NCI-H1417 (cell line): ENCODE results near the gene MIA3.
"Not testable (repeated sequence)": the region's sequence is repeated elsewhere in the genome, so short reads cannot be mapped to it uniquely, and the experiment has no call there.

Source experiments
- DNase-seq, 3 experiments: peaks; one replicate each; lab custom pipeline; 2025; lab: John Stamatoyannopoulos, UW

Gene MIA3

GRCh38 chr1:222618001-222618879, at the start of gene MIA3:
Gene MIA3, plus strand, starts transcription at chr1:222618097. Its CDS starts 14 bp downstream, at chr1:222618111.
- peak; percentile 58 to 88 (median 73) for DNase-seq

- DNase-seq = no peak
These were observed 47.1 kb upstream of the MIA3 start for GRCh38 chr1:222570837-222571236.

- DNase-seq = no peak
These were observed 38.6 kb upstream of the MIA3 start for GRCh38 chr1:222579316-222579715.

- DNase-seq = no peak
These were observed 35.7 kb upstream of the MIA3 start for GRCh38 chr1:222582099-222582774.

GRCh38 chr1:222583079-222583478, 34.8 kb upstream of the MIA3 start:
- no peak for DNase-seq

- DNase-seq = no peak
These were observed 31.1 kb upstream of the MIA3 start for GRCh38 chr1:222586842-222587241.

- no peak for DNase-seq
These were observed 29.8 kb upstream of the MIA3 start for GRCh38 chr1:222588135-222588534.

GRCh38 chr1:222589462-222590302, 28.2 kb upstream of the MIA3 start, which contains the start of gene TAF1A:
Gene TAF1A, minus strand, starts transcription at chr1:222589933.
- DNase-seq = peak; percentile 65 to 91 (median 84)

GRCh38 chr1:222592171-222592570, 25.7 kb upstream of the MIA3 start:
- no peak for DNase-seq

GRCh38 chr1:222594789-222595188, 23.1 kb upstream of the MIA3 start:
- no peak for DNase-seq

GRCh38 chr1:222596696-222597095, 21.2 kb upstream of the MIA3 start:
- DNase-seq = no peak

- peak in 2 of 3 experiments; percentile 41 to 71 for DNase-seq
These were observed 17.6 kb upstream of the MIA3 start for GRCh38 chr1:222600281-222600680.

- no peak for DNase-seq
These were observed 16.6 kb upstream of the MIA3 start for GRCh38 chr1:222601257-222601656.

- DNase-seq = no peak
These were observed 11.1 kb upstream of the MIA3 start for GRCh38 chr1:222606757-222607156.

GRCh38 chr1:222609111-222609510, 8.8 kb upstream of the MIA3 start:
- not testable (repeated sequence) for DNase-seq

GRCh38 chr1:222610728-222611127, 7.2 kb upstream of the MIA3 start:
- no peak for DNase-seq

- no peak for DNase-seq
These were observed 4.3 kb upstream of the MIA3 start for GRCh38 chr1:222613627-222614026.

GRCh38 chr1:222616525-222616924, 1.4 kb upstream of the MIA3 start:
- DNase-seq = peak in 1 of 3 experiments; percentile 15

- DNase-seq = peak; percentile 80 to 98 (median 92)
These were observed 438 bp upstream of the MIA3 start for GRCh38 chr1:222617367-222617951.

- peak; percentile 11 to 66 (median 62) for DNase-seq
These were observed 1.1 kb downstream of the MIA3 start for GRCh38 chr1:222618880-222619596.

- no peak for DNase-seq
These were observed 2.7 kb downstream of the MIA3 start for GRCh38 chr1:222620566-222620965.
